Hematopoietic multipotent progenitor cell treated with erythropoietin and hydrocortisone succinate and interleukin-3 and kit ligand, for 6 days (in vitro differentiated cells): ENCODE measurements around the gene KCNC1.

Experiments used
- DNase-seq: peaks from one replicate; pipeline ENCODE4 v3.0.0-alpha.2; 2015

The KCNC1 gene

GRCh38 chr11:17798253-17798652 lies 63.7 kb downstream of the KCNC1 start:
- no peak for DNase-seq

GRCh38 chr11:17798716-17799115 lies 64.1 kb downstream of the KCNC1 start:
- no peak for DNase-seq

GRCh38 chr11:17799147-17799546 lies 64.6 kb downstream of the KCNC1 start:
- DNase-seq: no peak

- DNase-seq: no peak
Observed at GRCh38 chr11:17801166-17801565, 66.6 kb downstream of the KCNC1 start.

GRCh38 chr11:17802491-17802890 lies 67.9 kb downstream of the KCNC1 start:
- no peak for DNase-seq

- DNase-seq: no peak
Observed at GRCh38 chr11:17803754-17804334, 69.3 kb downstream of the KCNC1 start.

GRCh38 chr11:17805043-17805442 lies 70.5 kb downstream of the KCNC1 start:
- no peak for DNase-seq

GRCh38 chr11:17805873-17806272 lies 71.3 kb downstream of the KCNC1 start:
- no peak for DNase-seq

- no peak for DNase-seq
Observed at GRCh38 chr11:17807034-17807433, 72.5 kb downstream of the KCNC1 start.

GRCh38 chr11:17810041-17810440 lies 75.5 kb downstream of the KCNC1 start:
- DNase-seq: no peak

GRCh38 chr11:17810746-17811145 lies 76.2 kb downstream of the KCNC1 start:
- no peak for DNase-seq

GRCh38 chr11:17811352-17811751 lies 76.8 kb downstream of the KCNC1 start:
- no peak for DNase-seq

- no peak for DNase-seq
Observed at GRCh38 chr11:17812091-17812864, 77.7 kb downstream of the KCNC1 start.

- DNase-seq: no peak
Observed at GRCh38 chr11:17812865-17813187, 78.2 kb downstream of the KCNC1 start.

GRCh38 chr11:17813391-17814059 lies 78.9 kb downstream of the KCNC1 start:
- DNase-seq: no peak

- no peak for DNase-seq
Observed at GRCh38 chr11:17814546-17814945, 80.0 kb downstream of the KCNC1 start.

GRCh38 chr11:17816232-17816931 lies 81.8 kb downstream of the KCNC1 start:
- DNase-seq: no peak

GRCh38 chr11:17821648-17822400 lies 87.2 kb downstream of the KCNC1 start:
- DNase-seq: no peak

- DNase-seq: no peak
Observed at GRCh38 chr11:17822401-17822781, 87.8 kb downstream of the KCNC1 start.

GRCh38 chr11:17827006-17827405 lies 92.4 kb downstream of the KCNC1 start:
- DNase-seq: peak; percentile 5

GRCh38 chr11:17828311-17828751 lies 93.8 kb downstream of the KCNC1 start:
- DNase-seq: no peak

GRCh38 chr11:17831228-17831627 lies 96.6 kb downstream of the KCNC1 start:
- DNase-seq: no peak

- no peak for DNase-seq
Observed at GRCh38 chr11:17831883-17832282, 97.3 kb downstream of the KCNC1 start.
